ENCODE data around the gene EFHB. TPM values are rescaled to one million over a fixed set of nuclear protein-coding genes. Genes with fewer than 3 reads are reported as not detected.

EFHB gene
- total RNA-seq, 1 experiment from 2014 or later, result 1.9 TPM

DNA sequence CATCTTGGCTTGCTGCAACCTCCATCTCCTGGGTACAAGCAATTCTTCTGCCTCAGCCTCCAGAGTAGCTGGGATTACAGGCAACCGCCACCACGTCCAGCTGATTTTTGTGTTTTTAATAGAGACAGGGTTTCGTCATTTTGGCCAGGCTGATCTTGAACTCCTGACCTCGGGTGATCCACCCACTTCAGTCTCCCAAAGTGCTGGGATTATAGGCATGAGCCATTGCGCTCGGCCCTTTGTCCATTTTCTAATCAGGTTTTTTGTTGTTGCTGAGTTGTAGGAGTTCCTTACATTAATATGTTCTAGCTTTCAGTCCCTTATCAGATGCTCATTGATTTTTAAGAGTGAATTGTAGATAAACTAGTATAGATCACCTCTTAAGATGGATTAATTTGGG lies 33.2 kb upstream of the EFHB start:
- peaks cover 7 to 14% (median 14%) of the 10 kb centered on the region in 3 experiments; a peak in 5 of 7 replicates for H3K36me3 Mint-ChIP-seq (ENCODE audit: insufficient read depth in 1 of 3, low read depth in 3 of 3)
- Histone ChIP-seq H3K4ac (ENCODE audit: low read depth, low read length) (no peak overlapping the region), H3T11ph (ENCODE audit: low read length) (no peak overlapping the region), H4K91ac (ENCODE audit: insufficient read length, low read depth, low read length) (no peak overlapping the region), H4K5ac (ENCODE audit: insufficient read length, low read depth, low read length) (no peak overlapping the region), H2BK5ac (ENCODE audit: insufficient read length, low read length) (no peak overlapping the region), H2BK120ac (ENCODE audit: low read depth, low read length, poor library complexity, severe bottlenecking) (no peak overlapping the region), H2BK12ac (ENCODE audit: insufficient read length, low read depth, low read length) (no peak overlapping the region), H3K18ac (ENCODE audit: insufficient read length, low read depth, low read length) (no peak overlapping the region), H3K23me2 (ENCODE audit: insufficient read length, low read depth, low read length, poor library complexity, severe bottlenecking) (no peaks in the 10 kb centered on the region), H3K79me1 (ENCODE audit: insufficient read depth, low read depth, low read length, poor library complexity, severe bottlenecking) (peaks cover 6% of the 10 kb centered on the region), H3K14ac (ENCODE audit: insufficient read depth, low read length) (no peak overlapping the region), H4K8ac (replicated peaks; ENCODE audit: insufficient read length, low read depth, low read length) (no peak overlapping the region), H4K20me1 (ENCODE audit: control insufficient read depth, insufficient read depth, insufficient read length) (no peaks in the 10 kb centered on the region), H2AFZ (ENCODE audit: low read length) (no peak overlapping the region), H3K4me1 (ENCODE audit: insufficient read depth, low read length) (no peaks in the 10 kb centered on the region), H3K56ac (ENCODE audit: insufficient read length, low read depth, low read length) (no peak overlapping the region), H3K27ac (ENCODE audit: insufficient read length, low read depth, low read length) (no peak overlapping the region), H3K23ac (ENCODE audit: insufficient read length, low read depth, low read length) (no peak overlapping the region), H3K9me3 (ENCODE audit: control insufficient read depth, low read depth, low read length) (no peaks in the 10 kb centered on the region), H2BK20ac (ENCODE audit: low read depth, low read length, poor library complexity, severe bottlenecking) (no peak overlapping the region), H3K79me2 (ENCODE audit: insufficient read depth, low read length) (peaks cover 40% of the 10 kb centered on the region; the same call in 1 of the 2 replicates), H2BK15ac (ENCODE audit: low read depth, low read length) (no peak overlapping the region), H2AK5ac (ENCODE audit: insufficient read length, low read length) (no peak overlapping the region), H3K4me2 (ENCODE audit: insufficient read depth, insufficient read length, low read length) (no peak overlapping the region), H3K9ac (ENCODE audit: extremely low read depth, insufficient read length, low read length) (no peak overlapping the region), H3K27me3 (ENCODE audit: insufficient read depth, low read length) (no peaks in the 10 kb centered on the region)
- H3K4me3 Mint-ChIP-seq, result no peak overlapping the region
- WGBS (ENCODE audit: extremely low coverage, insufficient read length, low lambda C conversion rate), result no CpG with 5 or more reads among the region's 6 CpGs
- TF ChIP-seq, protein P1, sequence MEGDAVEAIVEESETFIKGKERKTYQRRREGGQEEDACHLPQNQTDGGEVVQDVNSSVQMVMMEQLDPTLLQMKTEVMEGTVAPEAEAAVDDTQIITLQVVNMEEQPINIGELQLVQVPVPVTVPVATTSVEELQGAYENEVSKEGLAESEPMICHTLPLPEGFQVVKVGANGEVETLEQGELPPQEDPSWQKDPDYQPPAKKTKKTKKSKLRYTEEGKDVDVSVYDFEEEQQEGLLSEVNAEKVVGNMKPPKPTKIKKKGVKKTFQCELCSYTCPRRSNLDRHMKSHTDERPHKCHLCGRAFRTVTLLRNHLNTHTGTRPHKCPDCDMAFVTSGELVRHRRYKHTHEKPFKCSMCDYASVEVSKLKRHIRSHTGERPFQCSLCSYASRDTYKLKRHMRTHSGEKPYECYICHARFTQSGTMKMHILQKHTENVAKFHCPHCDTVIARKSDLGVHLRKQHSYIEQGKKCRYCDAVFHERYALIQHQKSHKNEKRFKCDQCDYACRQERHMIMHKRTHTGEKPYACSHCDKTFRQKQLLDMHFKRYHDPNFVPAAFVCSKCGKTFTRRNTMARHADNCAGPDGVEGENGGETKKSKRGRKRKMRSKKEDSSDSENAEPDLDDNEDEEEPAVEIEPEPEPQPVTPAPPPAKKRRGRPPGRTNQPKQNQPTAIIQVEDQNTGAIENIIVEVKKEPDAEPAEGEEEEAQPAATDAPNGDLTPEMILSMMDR (conservative IDR thresholded peaks at IDR 0.05), result no peak
- DNase-seq, result no peak
- no peaks in the 10 kb centered on the region for H3K27me3 Mint-ChIP-seq (ENCODE audit: low read depth)
- no peaks in the 10 kb centered on the region for H3K9me3 Mint-ChIP-seq
- H3K27ac Mint-ChIP-seq, result peak overlapping the region in 1 of 3 experiments; percentile 44; a peak in 1 of 7 replicates
- peaks cover 0 to 6% of the 10 kb centered on the region in 2 experiments; a peak in 1 of 4 replicates for H3K4me1 Mint-ChIP-seq
